Nephron progenitor cell (in vitro differentiated cells): Measurements from ENCODE around the gene ADORA1.

Source experiments
- DNase-seq: peaks from one replicate; pipeline ENCODE4 v3.0.0; 2021
- H3K27ac Mint-ChIP-seq: 2 replicates; pipeline ENCODE4 v1.8.0; 2021; ENCODE audit warnings: mild to moderate bottlenecking, moderate library complexity, mixed read lengths
- H3K27me3 Mint-ChIP-seq: 2 replicates; pipeline ENCODE4 v1.8.0; 2021; ENCODE audit warnings: mild to moderate bottlenecking, low read depth, mixed read lengths; ENCODE audit not compliant: poor library complexity
- H3K36me3 Mint-ChIP-seq: 2 replicates; pipeline ENCODE4 v1.8.0; 2021; ENCODE audit warnings: low read depth, mixed read lengths
- H3K4me1 Mint-ChIP-seq: 2 replicates; pipeline ENCODE4 v1.8.0; 2021; ENCODE audit warnings: mixed read lengths
- H3K4me3 Mint-ChIP-seq: 2 replicates; pipeline ENCODE4 v1.8.0; 2021; ENCODE audit warnings: mild to moderate bottlenecking, moderate library complexity, mixed read lengths
- H3K9me3 Mint-ChIP-seq: 2 replicates; pipeline ENCODE4 v1.8.0; 2021; ENCODE audit warnings: mild to moderate bottlenecking, moderate library complexity, mixed read lengths
- TF ChIP-seq, protein P1 (sequence below): fragments of 200-600 bp; sonication (generic); IDR thresholded peaks from 2 replicates; pipeline ENCODE4 v1.5.0; 2021; ENCODE audit warnings: antibody characterized with exemption

Gene ADORA1

DNA sequence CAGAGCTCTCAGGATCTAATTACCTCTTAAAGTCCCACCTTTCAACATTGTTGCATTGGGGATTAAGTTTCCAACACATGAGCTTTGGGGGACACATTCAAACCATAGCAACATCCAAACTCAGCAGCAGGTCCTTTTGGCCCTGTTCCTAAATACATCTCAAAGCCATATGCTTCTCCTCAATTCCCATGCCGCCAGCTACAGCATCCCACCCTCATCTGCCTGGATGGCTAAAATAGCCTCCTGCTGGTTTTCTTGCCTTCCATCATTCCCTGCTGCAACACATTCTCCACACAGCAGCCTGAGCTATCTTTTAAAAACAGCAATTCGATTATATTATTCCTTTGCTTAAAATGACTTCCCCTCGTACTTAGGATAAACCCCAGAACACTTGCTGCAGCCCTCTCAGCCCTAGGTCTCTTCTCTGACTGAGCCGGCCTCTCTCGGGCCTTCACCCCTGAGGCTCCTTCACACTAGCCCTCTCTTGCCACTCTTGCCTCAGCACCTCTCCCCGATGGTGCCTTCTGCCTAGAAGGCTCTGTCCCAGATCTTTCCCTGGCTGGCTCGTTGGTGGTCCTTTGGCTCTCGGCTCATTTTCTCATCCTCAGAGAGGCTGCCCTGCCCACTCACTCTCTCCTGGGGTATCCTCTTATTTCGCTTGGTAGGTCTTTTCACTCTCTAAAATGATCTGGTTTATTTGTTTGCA lies 31.6 kb downstream of the ADORA1 start:
- DNase-seq, result no peak
- no peak overlapping the region for H3K4me3 Mint-ChIP-seq
- no peaks in the 10 kb centered on the region for H3K36me3 Mint-ChIP-seq
- H3K27ac Mint-ChIP-seq, result no peak overlapping the region
- peaks cover 14% of the 10 kb centered on the region for H3K9me3 Mint-ChIP-seq
- TF ChIP-seq, protein P1, sequence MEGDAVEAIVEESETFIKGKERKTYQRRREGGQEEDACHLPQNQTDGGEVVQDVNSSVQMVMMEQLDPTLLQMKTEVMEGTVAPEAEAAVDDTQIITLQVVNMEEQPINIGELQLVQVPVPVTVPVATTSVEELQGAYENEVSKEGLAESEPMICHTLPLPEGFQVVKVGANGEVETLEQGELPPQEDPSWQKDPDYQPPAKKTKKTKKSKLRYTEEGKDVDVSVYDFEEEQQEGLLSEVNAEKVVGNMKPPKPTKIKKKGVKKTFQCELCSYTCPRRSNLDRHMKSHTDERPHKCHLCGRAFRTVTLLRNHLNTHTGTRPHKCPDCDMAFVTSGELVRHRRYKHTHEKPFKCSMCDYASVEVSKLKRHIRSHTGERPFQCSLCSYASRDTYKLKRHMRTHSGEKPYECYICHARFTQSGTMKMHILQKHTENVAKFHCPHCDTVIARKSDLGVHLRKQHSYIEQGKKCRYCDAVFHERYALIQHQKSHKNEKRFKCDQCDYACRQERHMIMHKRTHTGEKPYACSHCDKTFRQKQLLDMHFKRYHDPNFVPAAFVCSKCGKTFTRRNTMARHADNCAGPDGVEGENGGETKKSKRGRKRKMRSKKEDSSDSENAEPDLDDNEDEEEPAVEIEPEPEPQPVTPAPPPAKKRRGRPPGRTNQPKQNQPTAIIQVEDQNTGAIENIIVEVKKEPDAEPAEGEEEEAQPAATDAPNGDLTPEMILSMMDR, result no peak
- H3K27me3 Mint-ChIP-seq, result peaks cover 16% of the 10 kb centered on the region
- peaks cover 21% of the 10 kb centered on the region for H3K4me1 Mint-ChIP-seq

DNA sequence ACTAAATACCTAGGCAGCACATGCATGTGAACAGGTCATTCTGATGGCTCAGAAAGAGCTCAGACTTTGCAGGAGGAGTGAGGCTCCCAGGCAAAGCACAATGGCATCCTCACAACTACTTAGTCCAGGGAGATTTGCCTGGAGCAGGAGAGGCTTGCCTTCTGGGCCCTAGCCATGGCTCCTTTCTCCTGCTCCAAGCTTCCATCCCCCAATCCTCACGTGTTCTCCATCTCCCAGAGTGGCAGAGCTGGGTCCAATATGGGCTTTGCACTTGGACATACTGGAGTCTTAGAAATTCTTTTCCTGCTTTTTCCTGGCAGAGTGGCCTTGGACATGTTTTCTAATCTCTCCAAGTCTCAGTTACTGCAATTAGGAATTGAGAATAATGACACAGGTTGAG lies 32.3 kb downstream of the ADORA1 start:
- TF ChIP-seq, protein P1, result no peak
- Mint-ChIP-seq H3K9me3 (peaks cover 14% of the 10 kb centered on the region), H3K27ac (no peak overlapping the region), H3K4me1 (peaks cover 14% of the 10 kb centered on the region), H3K27me3 (peaks cover 16% of the 10 kb centered on the region), H3K36me3 (no peaks in the 10 kb centered on the region), H3K4me3 (no peak overlapping the region)
- no peak for DNase-seq

DNA sequence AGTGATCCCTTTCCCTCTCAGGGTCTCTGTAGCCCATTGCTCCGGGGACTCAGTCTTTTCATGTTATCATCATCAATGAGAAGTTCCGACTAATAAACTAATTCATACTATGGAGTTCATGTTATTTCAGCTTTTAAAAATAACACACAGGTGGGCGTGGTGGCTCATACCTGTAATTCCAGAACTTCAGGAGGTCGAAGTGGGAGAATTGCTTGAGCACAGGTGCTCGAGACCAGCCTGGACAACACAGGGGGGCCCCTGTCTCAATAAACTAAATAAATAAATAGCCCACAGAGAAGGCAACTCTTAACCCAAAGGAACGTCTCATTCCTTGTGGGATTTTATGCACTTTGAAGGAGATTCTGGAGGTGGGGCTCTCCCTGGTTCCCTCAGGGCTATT lies 33.6 kb downstream of the ADORA1 start:
- Mint-ChIP-seq H3K4me3 (no peak overlapping the region), H3K27me3 (peaks cover 11% of the 10 kb centered on the region), H3K27ac (no peak overlapping the region), H3K9me3 (peaks cover 14% of the 10 kb centered on the region), H3K4me1 (peaks cover 8% of the 10 kb centered on the region), H3K36me3 (no peaks in the 10 kb centered on the region)
- TF ChIP-seq, protein P1, result no peak
- DNase-seq, result no peak

DNA sequence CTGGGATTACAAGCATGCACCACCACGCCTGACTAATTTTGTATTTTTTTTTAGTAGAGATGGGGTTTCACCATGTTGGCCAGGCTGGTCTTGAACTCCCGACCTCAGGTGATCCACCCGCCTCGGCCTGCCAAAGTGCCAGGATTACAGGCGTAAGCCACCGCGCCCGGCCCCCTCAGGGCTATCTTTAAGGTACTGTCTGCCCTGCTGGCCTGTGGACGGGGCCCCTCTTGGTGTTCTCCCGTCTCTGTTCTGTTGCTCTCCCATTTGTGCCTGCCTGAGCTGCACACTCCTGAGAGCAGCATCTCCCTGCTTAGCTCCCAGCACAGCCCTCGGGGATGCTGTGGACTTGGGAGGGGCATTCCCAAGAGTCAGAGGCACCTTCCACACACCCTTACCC lies 34.2 kb downstream of the ADORA1 start:
- Mint-ChIP-seq H3K36me3 (no peaks in the 10 kb centered on the region), H3K27me3 (peaks cover 14% of the 10 kb centered on the region), H3K27ac (no peak overlapping the region), H3K9me3 (peaks cover 14% of the 10 kb centered on the region), H3K4me1 (peaks cover 13% of the 10 kb centered on the region), H3K4me3 (no peak overlapping the region)
- TF ChIP-seq, protein P1, result no peak
- no peak for DNase-seq

DNA sequence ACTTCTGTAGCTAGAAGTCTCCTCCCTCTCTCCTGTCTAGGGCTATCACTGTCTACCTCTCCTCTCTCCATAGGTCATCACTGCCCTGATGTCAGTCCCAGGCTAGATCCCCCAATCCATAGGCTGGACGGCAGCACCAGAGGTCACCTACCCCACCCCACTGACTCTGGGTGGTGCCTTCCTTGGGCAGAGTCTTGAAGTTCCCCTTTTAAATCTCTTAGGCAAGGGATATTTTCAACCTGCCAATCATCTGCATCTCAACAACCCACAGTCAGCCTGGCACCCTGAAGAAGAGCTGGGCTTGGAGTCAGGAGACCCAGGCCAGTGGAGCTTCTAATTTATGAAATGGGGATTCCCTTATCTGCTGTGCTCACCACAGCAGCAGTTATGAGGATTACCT lies 34.9 kb downstream of the ADORA1 start:
- TF ChIP-seq, protein P1, result no peak
- peaks cover 14% of the 10 kb centered on the region for H3K9me3 Mint-ChIP-seq
- H3K4me3 Mint-ChIP-seq, result no peak overlapping the region
- no peak overlapping the region for H3K27ac Mint-ChIP-seq
- DNase-seq, result no peak
- no peaks in the 10 kb centered on the region for H3K36me3 Mint-ChIP-seq
- H3K4me1 Mint-ChIP-seq, result peaks cover 18% of the 10 kb centered on the region
- H3K27me3 Mint-ChIP-seq, result peaks cover 14% of the 10 kb centered on the region
